GM23338 (cell line): ENCODE measurements around the gene IRX5.

Source experiments
- CREB1 ChIP-seq: fragments of 250-450 bp; sonication (Bioruptor Pico); IDR thresholded peaks from 2 replicates; pipeline ENCODE4 v1.5.0; 2020; ENCODE audit warnings: low read depth, mild to moderate bottlenecking, moderate library complexity
- EZH2 ChIP-seq: fragments of 200-600 bp; sonication (generic); IDR thresholded peaks from one replicate; pipeline ENCODE4 v1.8.0; 2017; ENCODE audit warnings: antibody characterized with exemption, mild to moderate bottlenecking, low read depth; ENCODE audit not compliant: unreplicated experiment
- EZH2phosphoT487 ChIP-seq: fragments of 200-600 bp; sonication (generic); IDR thresholded peaks from one replicate; pipeline ENCODE4 v1.8.1; 2018; ENCODE audit warnings: antibody characterized with exemption; ENCODE audit not compliant: unreplicated experiment
- JUNB ChIP-seq: IDR thresholded peaks from one replicate; pipeline ENCODE4 v1.6.1; 2016; ENCODE audit warnings: antibody characterized with exemption; ENCODE audit not compliant: unreplicated experiment
- NANOG ChIP-seq: IDR thresholded peaks from 2 replicates; pipeline ENCODE4 v1.6.1; 2016; ENCODE audit warnings: antibody characterized with exemption, borderline replicate concordance
- POLR2AphosphoS5 ChIP-seq: IDR thresholded peaks from 2 replicates; pipeline ENCODE4 v1.6.1; 2016; ENCODE audit warnings: antibody characterized with exemption, low read depth
- TF ChIP-seq, protein P1 (sequence below), 2 experiments: fragments of 200-600 bp in 1 of 2; sonication (generic) in 1 of 2; conservative IDR thresholded peaks; 2 replicates each; pipeline versions ENCODE4 v1.5.1 to v1.6.1; 2016 to 2017; ENCODE audit warnings: antibody characterized with exemption in 2 of 2, low read depth in 2 of 2, mild to moderate bottlenecking in 2 of 2, moderate library complexity in 1 of 2
- TF ChIP-seq, protein P2 (sequence below): IDR thresholded peaks from one replicate; pipeline ENCODE4 v1.6.1; 2018; ENCODE audit warnings: antibody characterized with exemption; ENCODE audit not compliant: unreplicated experiment
- TF ChIP-seq, protein P3 (sequence below): IDR thresholded peaks from 2 replicates; pipeline ENCODE4 v1.6.1; 2016; ENCODE audit warnings: antibody characterized with exemption
- TF ChIP-seq, protein P4 (sequence below): fragments of 250-450 bp; sonication (Bioruptor Pico); IDR thresholded peaks from 2 replicates; pipeline ENCODE4 v1.5.0; 2020; ENCODE audit warnings: mild to moderate bottlenecking, moderate library complexity

- TF ChIP-seq EZH2phosphoT487: no peak
- TF ChIP-seq, protein P1, sequence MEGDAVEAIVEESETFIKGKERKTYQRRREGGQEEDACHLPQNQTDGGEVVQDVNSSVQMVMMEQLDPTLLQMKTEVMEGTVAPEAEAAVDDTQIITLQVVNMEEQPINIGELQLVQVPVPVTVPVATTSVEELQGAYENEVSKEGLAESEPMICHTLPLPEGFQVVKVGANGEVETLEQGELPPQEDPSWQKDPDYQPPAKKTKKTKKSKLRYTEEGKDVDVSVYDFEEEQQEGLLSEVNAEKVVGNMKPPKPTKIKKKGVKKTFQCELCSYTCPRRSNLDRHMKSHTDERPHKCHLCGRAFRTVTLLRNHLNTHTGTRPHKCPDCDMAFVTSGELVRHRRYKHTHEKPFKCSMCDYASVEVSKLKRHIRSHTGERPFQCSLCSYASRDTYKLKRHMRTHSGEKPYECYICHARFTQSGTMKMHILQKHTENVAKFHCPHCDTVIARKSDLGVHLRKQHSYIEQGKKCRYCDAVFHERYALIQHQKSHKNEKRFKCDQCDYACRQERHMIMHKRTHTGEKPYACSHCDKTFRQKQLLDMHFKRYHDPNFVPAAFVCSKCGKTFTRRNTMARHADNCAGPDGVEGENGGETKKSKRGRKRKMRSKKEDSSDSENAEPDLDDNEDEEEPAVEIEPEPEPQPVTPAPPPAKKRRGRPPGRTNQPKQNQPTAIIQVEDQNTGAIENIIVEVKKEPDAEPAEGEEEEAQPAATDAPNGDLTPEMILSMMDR (conservative IDR thresholded peaks at IDR 0.05; ENCODE audit: low read depth in 2 of 2): no peak
- no peak for TF ChIP-seq CREB1 (CRISPR knock-in tag)
- no peak for TF ChIP-seq POLR2AphosphoS5
- no peak for TF ChIP-seq EZH2
- TF ChIP-seq, protein P2, sequence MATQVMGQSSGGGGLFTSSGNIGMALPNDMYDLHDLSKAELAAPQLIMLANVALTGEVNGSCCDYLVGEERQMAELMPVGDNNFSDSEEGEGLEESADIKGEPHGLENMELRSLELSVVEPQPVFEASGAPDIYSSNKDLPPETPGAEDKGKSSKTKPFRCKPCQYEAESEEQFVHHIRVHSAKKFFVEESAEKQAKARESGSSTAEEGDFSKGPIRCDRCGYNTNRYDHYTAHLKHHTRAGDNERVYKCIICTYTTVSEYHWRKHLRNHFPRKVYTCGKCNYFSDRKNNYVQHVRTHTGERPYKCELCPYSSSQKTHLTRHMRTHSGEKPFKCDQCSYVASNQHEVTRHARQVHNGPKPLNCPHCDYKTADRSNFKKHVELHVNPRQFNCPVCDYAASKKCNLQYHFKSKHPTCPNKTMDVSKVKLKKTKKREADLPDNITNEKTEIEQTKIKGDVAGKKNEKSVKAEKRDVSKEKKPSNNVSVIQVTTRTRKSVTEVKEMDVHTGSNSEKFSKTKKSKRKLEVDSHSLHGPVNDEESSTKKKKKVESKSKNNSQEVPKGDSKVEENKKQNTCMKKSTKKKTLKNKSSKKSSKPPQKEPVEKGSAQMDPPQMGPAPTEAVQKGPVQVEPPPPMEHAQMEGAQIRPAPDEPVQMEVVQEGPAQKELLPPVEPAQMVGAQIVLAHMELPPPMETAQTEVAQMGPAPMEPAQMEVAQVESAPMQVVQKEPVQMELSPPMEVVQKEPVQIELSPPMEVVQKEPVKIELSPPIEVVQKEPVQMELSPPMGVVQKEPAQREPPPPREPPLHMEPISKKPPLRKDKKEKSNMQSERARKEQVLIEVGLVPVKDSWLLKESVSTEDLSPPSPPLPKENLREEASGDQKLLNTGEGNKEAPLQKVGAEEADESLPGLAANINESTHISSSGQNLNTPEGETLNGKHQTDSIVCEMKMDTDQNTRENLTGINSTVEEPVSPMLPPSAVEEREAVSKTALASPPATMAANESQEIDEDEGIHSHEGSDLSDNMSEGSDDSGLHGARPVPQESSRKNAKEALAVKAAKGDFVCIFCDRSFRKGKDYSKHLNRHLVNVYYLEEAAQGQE: no peak
- TF ChIP-seq, protein P3, sequence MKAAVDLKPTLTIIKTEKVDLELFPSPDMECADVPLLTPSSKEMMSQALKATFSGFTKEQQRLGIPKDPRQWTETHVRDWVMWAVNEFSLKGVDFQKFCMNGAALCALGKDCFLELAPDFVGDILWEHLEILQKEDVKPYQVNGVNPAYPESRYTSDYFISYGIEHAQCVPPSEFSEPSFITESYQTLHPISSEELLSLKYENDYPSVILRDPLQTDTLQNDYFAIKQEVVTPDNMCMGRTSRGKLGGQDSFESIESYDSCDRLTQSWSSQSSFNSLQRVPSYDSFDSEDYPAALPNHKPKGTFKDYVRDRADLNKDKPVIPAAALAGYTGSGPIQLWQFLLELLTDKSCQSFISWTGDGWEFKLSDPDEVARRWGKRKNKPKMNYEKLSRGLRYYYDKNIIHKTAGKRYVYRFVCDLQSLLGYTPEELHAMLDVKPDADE: no peak
- no peak for TF ChIP-seq JUNB
- TF ChIP-seq, protein P4, sequence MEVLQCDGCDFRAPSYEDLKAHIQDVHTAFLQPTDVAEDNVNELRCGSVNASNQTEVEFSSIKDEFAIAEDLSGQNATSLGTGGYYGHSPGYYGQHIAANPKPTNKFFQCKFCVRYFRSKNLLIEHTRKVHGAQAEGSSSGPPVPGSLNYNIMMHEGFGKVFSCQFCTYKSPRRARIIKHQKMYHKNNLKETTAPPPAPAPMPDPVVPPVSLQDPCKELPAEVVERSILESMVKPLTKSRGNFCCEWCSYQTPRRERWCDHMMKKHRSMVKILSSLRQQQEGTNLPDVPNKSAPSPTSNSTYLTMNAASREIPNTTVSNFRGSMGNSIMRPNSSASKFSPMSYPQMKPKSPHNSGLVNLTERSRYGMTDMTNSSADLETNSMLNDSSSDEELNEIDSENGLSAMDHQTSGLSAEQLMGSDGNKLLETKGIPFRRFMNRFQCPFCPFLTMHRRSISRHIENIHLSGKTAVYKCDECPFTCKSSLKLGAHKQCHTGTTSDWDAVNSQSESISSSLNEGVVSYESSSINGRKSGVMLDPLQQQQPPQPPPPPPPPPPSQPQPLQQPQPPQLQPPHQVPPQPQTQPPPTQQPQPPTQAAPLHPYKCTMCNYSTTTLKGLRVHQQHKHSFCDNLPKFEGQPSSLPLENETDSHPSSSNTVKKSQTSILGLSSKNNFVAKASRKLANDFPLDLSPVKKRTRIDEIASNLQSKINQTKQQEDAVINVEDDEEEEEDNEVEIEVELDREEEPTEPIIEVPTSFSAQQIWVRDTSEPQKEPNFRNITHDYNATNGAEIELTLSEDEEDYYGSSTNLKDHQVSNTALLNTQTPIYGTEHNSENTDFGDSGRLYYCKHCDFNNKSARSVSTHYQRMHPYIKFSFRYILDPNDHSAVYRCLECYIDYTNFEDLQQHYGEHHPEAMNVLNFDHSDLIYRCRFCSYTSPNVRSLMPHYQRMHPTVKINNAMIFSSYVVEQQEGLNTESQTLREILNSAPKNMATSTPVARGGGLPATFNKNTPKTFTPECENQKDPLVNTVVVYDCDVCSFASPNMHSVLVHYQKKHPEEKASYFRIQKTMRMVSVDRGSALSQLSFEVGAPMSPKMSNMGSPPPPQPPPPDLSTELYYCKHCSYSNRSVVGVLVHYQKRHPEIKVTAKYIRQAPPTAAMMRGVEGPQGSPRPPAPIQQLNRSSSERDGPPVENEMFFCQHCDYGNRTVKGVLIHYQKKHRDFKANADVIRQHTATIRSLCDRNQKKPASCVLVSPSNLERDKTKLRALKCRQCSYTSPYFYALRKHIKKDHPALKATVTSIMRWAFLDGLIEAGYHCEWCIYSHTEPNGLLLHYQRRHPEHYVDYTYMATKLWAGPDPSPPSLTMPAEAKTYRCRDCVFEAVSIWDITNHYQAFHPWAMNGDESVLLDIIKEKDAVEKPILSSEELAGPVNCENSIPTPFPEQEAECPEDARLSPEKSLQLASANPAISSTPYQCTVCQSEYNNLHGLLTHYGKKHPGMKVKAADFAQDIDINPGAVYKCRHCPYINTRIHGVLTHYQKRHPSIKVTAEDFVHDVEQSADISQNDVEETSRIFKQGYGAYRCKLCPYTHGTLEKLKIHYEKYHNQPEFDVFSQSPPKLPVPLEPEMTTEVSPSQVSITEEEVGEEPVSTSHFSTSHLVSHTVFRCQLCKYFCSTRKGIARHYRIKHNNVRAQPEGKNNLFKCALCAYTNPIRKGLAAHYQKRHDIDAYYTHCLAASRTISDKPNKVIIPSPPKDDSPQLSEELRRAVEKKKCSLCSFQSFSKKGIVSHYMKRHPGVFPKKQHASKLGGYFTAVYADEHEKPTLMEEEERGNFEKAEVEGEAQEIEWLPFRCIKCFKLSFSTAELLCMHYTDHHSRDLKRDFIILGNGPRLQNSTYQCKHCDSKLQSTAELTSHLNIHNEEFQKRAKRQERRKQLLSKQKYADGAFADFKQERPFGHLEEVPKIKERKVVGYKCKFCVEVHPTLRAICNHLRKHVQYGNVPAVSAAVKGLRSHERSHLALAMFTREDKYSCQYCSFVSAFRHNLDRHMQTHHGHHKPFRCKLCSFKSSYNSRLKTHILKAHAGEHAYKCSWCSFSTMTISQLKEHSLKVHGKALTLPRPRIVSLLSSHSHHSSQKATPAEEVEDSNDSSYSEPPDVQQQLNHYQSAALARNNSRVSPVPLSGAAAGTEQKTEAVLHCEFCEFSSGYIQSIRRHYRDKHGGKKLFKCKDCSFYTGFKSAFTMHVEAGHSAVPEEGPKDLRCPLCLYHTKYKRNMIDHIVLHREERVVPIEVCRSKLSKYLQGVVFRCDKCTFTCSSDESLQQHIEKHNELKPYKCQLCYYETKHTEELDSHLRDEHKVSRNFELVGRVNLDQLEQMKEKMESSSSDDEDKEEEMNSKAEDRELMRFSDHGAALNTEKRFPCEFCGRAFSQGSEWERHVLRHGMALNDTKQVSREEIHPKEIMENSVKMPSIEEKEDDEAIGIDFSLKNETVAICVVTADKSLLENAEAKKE (CRISPR knock-in tag): no peak
- TF ChIP-seq NANOG: no peak
Measured at GRCh38 chr16:54974367-54974766, 43.7 kb downstream of the IRX5 start.
